Dedifferentiated amniotic fluid mesenchymal stem cell (primary cell): ENCODE results near the gene HOXD13.

Experiments
- DNase-seq: peaks from one replicate; pipeline ENCODE4 v3.0.0-alpha.2; 2016; ENCODE audit errors: extremely low spot score

The HOXD13 gene

DNA sequence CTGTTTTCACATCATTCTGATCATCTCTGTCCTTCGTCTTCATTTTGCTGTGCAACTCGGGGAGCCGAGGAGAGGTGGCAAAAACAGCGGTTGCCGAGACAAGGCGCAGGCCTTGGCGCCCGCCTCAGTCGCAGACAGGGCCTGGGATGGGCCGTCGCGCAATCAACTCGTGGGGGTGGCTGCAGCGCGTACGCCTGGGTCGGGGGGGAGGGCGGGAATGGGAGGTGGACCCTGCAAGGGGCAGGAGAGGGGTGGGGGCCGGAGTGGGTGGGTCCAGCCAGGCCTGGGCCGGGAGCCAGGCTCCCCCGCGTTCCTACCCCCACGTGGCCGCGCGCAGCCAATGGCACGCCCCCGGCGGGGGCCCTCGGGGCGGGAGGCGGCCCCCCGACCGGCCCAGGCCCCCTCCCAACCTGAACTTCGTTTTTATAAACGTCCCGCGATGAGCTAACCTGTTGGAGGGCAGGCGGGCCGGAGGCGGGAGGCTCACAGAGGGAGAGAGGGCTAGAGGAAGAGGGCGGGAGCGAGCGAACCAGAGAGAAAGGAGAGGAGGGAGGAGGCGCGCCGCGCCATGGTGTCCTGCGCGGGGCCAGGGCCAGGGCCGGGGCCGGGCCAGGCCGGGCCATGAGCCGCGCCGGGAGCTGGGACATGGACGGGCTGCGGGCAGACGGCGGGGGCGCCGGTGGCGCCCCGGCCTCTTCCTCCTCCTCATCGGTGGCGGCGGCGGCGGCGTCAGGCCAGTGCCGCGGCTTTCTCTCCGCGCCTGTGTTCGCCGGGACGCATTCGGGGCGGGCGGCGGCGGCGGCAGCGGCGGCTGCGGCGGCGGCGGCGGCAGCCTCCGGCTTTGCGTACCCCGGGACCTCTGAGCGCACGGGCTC lies at the start of gene HOXD13:
HOXD13 (plus strand) TSS at position 452 of the 875 bp plus-strand sequence; CDS start at position 622, 170 bp downstream.
- no peak for DNase-seq

DNA sequence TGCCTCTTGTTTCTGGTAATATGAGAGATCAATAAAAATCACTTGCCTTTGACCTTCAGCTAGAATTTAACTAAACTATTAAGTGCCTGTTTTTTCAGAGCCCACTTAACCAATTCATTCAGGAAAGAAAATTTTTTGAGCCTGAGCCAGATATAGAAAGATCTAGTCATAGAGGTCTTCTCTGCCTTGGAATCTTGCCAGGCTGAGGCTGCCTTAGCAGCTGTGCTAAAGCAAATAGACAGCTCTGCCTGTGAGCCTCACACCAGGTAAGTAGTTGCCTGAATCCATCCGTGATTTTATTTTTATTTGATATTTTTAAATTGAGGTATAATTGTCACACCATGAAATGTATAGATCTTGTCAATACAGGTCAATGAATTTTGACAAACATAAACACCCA lies 36.1 kb upstream of the HOXD13 start:
- DNase-seq = no peak

DNA sequence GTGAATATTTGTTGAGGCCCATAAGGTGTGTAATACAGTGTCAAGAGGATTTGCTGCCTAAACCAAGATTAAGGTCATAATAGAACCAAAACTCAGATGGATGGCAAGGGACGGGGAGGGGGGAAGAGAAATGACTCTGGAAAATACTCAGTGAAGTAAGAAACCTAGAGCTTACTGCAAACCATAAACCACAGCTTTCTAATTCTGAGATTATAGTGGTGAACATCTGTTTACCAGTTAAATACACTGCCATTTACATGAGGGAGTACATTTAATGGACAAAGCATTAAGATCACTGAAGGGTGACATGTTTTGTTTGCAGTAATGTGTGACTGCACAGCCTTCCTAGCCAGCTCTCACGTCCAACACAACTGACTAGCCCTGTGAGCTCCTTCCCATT lies 28.6 kb upstream of the HOXD13 start:
- DNase-seq = no peak

DNA sequence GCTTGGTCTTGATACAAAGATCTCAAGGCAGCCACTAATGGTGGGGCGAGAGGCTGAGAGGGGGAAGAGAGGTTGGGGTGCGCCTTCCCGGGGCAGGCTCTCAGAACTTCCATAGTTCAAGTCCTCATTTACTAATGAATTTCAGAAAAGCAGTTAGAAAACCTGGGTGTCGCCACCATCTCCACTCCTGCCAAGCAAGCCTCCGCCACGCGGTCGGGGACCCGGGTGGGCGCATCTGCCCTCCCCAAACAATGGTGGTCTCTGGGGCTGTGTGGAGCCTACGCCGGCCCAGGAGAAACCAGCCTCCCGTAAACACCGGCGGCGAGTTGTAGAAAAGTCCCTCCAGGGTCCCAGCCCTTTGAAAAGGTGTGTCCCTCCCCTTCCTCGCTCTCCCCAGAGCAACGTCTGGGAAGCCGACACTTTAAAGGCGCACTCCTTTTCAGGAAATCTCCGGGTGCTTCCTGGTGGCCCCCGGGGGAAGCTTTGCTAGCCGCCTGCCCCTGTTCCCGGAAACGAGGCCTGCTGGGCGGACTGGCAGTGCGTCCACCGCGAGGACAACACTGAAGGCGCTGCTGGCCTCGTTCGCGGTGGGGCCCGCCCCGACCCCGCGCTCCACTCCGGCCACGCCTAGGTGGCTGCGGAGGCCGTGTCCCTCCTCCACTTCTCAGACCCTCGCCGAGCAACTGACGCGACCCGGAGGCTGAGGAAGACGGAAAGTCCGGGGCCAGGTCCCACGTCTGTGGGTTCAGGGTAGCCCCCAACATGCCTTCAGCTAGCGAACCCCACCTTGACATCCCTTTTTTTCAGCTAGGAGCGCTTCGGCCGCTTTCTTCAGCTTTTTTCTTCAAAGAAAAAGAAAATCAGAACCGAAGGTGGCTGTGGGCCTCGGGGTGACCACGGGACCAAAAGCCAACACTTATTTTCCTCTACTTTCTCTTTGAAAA lies 25.6 kb upstream of the HOXD13 start:
- DNase-seq = no peak

DNA sequence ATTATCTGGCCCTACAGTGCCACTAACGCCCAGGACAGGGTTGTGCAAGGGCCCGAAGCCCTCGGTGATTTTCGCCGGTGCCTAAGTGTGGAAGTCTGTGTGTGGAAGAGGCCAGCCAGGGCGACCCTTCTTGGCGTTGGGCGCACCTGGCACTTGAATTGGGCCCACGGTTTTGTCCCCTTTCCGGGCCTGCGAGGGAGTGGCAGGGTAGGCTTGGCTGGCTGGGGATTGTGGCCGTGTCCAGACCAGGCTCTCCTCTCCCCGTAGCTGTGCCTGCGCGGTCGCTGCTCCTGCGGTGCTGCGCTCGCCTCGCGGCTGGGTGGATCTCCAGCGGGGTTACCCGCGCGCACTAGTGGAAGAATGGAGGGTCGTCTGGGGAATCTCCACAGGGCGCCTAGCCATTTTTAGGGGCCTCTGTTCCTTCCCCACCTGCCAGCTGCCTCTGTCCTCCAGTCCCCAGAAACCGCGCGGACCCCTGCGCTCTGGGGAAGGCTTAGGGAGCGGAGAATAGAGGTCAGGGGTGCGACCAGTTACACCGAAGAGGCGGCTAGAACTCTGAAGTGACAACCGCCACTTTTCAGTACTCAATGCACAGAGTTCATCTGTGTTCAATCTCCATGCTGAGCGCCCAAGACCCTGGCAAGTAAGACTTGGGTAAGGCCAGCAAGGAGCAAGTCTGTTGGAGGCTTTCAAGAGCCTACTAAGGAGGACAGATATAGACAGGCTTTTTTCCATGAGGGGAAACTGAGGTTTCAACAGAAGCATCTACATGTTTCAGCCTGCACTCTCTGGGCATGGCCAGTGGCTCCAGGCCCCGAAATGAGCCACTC lies 24.7 kb upstream of the HOXD13 start:
- DNase-seq = no peak

DNA sequence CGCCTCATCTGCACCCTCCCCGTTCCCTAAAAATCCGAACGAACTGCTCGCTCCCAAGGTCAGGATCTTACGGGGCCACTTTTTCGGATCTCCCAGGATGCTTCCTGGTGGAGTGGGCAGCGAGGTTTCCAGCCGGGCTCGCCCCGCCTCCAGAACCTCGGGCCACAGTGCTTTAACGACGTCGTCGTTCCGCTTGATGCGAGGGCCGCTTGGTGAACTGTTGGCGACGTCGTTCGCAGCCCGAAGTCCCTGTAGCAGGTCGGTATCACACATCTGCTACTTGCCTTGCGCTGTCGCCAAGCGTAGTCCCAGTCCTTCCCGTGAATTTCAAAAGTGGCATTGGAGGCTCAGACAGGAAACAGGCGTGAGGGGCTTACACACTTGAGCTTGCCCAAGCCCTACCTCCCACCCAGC lies 24.1 kb upstream of the HOXD13 start:
- DNase-seq = no peak

DNA sequence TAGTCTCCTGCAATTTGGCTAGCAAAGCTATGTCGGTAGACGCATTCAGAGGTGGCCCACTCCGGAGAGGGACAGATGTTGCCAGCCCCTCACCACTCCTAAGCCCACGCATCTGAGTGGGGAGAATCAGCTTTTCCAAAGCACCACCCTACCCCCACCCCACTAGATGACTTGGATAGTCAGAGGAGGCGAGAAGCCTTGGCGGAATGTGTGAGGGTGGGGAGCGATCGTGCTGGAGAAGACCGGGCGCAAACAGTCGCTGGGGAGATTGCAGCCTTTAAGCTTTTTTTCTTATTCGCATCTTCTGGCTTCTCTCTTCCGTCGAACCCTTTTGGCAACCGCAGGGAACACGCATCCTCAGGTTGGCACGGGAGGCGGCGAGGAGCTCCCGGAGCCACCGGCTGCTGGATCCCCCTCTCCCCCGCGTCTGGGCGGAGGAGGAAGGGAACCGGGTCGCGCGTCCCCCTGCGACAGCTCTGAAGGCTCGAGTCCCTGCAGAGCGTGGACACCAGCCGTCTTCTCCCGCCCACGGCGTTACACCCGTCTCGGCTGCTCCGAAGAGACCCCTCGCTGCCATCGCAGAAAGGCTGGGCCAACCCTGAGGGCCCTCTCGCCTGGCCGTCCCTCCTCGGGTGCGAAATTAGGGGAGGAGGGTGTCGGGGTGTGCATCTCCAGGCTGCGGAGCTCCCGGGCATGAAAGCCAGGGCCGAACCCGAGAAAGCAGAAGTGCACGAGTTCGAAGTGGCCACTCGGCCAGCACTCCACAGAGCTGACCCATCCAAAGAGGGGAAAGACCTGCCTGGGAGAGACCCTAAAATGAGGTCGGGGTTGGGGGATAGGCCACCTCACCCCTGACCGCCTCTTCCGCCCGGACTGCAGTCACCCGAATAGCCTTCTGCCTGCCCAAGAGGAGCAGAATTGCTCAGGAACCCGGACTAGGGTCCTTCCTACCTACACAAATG lies 20.9 kb upstream of the HOXD13 start:
- DNase-seq = no peak

DNA sequence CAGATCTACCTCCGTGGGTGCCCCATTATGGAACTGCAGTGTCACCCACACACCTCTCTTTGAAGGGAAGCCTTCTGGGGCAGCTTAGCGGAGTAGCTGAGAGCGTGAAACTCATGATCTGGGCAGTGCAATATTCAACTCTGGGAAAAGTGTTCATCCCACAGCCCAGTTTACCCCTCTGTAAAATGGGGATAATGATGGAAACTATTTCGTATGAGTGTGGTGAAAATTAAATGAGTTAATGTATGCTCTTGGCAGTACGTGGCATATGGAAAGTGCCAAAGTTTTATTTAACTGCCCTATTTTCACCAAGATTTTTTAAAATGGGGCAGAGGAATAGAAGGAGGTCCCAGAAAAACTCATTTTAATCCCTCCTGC lies 20.2 kb upstream of the HOXD13 start:
- no peak for DNase-seq

DNA sequence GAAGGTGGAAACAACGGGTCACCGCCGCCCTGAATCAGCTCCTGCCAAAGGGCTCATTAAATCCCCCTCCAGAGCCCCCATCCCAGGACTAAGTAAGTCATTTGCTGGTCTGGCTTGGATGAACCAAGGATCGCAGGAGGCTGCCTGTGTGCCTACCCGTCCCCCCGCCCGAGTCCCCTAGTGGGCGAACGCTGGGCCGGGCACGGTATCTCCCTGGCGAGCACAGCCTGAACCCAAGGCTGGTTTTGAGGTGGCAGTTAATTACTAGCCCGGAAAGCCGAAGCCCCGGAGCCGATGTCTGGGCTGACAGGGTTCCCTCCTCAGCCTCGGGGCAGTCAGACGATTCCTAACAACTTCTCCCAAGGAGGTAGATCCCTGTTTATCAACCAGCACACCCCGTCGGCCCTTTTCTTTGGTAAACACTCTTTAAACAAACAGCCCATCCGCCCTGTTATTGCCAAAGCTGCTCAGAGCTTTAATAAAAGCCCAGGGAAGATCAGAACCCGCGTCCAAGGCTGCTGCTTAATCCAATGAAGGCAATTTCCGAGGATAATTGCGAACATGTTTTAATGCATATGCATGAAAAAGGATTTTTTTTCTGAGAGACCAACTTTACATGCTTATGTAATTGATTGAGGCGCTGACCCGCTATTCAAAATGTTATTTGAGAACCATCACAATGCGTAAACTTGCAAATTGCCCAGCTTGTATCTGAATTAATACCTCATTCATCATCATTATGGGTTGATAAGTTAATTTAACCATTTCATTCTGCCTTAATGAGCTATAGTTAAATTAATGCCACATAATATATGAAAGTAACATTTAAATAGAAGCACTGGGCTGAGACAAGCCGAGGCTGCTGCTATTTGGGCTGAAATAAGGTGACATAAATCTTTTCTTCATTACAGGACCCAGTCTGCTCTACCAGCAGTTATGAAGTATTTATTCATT lies 19.3 kb upstream of the HOXD13 start:
- no peak for DNase-seq

DNA sequence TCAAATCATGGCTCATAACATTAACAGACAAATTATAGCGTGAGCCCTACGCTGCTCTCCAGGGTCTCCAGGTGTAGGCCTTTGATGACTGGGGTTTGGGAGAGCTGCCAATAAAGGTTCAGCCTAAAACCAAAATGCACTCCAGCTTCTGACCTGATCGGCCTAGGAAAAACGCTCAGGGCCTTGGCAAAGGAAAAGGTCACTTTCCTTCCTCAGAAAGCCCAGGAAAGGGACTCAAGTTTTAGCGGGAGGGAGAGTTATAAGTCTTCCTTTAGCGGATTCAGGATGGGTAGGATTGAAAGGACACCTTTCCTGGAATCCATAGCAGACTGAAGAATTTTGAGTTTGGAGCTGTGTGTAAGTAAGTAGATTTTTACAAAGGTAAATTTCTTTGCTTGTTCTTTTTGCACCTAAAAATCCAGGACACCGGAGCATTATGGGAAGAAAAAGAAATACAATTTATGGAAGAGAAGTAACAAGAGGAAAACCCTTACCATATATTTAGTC lies 17.5 kb upstream of the HOXD13 start:
- DNase-seq = no peak

DNA sequence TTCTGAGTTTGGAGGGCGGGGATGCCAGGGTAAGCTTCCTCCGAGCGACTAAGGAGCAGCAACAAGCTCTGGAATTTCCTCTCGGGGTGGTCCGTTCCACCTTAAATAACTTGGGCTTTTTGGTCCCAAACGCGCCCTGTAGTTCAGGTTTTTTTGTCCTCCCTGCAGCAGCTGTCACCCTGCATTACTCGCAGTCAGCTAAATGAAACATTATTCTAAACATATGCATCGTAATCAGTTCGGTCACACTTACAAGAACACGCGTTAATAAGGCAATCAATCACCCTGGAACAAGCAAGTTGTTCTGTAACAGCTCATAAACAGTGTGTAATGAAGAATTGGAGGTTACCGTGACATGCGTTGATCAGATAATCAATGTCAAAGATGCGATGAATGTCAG lies 17.0 kb upstream of the HOXD13 start:
- no peak for DNase-seq

DNA sequence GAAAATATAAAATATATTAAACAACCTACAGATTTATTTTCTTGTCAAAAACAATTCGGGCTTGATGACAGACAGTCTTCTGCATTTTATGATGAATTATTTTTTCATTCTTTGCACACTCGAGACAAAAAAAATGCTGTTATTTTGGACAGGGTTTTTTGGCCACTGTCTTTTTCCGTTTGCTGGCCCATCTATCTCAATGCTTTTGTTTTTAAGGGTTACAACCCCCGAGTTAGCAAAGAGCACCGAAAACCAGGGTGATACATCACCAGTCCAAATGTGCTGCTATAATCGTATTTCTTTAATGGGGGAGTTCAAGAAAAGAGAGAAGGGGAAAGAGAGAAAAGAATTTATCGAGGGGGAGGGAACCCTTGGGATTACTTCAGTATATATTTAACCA lies 16.5 kb upstream of the HOXD13 start:
- no peak for DNase-seq

DNA sequence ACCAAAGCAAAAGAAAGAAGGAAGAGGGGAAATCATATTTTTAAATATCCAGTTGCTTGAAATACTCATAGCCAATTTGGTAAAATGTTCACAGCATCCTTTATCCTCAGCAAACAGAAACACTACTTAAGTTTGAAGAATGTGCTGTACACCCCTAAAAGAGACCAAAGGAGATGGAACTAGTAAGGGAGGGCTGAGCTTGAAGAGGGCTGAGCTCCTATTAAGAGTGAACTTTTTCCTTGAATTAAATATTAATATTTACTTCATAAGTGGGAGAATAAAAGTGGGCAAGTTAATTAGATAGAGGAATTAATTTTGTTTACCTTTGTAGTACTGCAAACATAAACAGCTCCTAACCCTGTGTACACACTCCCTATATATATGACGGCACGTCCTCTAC lies 15.7 kb upstream of the HOXD13 start:
- no peak for DNase-seq

DNA sequence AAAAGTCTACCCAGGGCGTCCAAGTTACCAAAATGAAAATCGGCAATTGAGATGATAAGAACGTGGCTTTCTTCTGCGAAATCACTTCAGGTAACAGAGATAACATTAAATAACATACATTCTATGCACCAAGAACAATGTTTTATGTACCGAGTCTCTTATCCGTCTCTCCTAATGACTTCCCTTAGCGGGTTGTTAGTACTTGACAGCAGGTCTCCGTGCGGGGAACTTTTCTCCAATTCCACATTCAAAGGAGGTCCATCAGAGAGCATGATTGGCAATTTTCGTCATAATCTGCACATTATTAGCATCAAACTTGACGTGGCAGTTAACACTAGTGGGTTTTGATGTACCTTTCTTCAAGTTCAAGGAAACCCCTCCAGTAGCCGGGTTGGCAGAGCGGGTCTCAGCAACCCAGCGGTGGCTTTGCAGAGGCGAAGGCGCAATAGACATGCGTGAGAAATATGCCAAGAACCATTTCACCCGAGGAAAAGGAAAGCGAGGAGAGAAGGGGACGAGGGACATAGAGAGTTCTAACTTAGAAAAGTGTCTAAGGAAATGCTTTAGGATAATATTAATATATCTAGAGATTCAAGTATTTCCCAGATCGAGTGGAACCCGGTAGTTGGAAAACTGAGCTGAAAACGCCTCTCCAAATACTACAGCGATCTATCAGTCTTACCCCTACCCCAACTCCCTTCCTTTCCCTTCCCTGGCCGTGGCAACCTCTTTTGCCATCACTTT lies 13.8 kb upstream of the HOXD13 start:
- DNase-seq = no peak

DNA sequence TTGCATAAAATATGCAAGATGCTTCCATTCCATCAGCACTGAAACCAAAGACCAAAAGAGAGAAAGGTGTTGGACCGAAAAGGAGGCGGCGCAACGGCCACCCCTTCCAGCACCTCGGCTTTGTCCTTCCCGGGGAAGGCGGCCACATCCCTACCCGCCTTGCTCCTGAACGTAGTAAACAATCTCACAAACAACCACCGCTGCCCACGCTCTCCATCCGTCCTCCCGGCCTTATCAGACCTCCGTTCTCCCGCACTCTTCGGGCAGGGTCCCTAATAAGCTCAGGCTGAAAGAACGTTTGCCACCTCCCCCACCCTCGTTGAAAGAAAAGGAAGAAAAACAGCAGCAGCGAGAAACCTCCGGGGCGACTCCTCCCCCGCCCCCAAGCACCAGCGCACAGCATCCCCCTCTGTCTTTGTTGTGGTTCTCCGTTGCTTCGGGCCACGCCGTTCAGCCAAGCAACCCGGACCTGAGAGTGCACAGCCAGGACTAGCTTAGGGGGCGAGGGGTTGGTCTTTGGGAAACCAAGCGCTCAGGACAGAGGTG lies 13.2 kb upstream of the HOXD13 start:
- DNase-seq = no peak

DNA sequence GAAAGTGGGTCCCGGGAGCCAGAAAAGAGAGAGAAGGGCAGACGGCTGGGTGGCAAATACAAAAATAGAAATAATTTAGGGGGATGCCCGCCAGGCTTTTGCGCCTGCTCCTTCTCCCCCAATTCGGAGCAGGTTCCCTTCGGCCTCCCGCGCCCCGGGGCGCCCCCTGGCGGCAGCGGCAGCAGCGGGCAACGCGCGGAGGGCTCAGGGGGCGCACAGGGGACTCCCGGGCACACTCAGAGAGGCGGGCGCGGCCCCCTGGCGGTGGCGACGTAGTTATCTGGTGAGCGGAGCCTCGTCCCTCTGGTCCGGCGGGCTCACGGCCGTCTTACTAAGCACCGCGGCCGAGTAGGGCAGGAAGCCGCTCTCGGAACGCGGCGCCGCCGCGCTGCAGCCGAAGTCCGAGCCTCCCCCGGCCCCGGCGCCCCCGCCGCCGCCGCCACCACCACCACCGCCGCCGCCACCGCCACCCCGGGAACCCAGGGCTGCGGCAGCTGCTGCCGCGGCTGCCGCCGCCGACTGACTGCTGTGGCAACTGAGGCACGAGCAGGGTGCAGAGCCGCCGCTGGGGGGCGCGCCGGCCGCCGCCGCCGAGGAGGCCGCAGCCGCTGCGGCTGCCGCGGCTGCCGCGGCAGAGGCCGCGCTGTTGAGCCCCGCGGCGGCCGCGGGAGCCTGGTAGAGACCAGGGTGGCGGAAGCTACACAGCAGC lies 12.5 kb upstream of the HOXD13 start:
- no peak for DNase-seq

DNA sequence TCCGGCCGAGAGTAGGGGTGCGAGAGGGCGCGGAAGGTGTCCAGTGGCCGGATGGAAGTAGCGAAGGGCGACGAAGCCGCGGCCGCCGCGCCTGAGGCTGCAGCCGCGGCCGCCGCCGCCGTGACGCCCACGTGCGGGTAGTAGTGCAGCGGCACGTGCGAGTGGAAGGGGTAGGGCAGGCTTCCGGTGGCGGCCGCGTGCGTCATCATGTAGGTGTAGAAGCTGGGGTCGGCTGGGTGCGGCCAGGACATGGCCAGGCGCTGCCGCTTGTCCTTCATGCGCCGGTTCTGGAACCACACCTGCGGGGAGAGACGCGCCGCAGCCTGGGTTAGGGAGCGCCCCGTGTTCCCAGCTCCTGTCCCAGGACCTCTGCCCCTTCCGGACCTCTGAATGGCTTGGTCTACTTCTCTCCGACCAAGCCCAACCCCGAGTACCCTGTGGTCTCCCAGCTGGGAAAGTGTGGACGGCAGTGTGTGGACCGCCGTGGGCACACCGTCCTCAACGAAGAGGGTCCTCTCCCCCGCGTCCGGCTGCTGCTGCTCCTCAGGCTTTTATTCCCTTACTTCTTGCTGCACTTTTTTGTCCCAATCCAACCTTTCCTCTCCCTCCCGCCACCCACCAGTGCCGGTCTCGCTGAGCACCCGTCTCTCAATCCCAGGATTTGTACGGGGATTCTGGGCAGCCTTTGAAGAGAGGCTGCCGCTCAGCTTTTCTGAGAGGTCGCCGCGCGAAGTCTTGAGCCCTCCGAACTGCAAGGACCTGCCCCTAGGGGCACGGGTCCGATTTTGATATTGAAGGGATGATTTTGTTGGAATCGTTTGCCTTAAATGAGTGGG lies 11.8 kb upstream of the HOXD13 start:
- no peak for DNase-seq
